HCT116 (cell line): ENCODE data around the gene STRN3. TPM values are rescaled to one million over a fixed set of nuclear protein-coding genes. Genes with fewer than 3 reads are reported as not detected.

ENCODE experiments used
- ATAC-seq: fragments of 200-7000 bp; cut with Tn5 transposase; 2 replicates; pipeline ENCODE4 v1.9.1; 2020; ENCODE audit warnings: mild to moderate bottlenecking, moderate library complexity
- BruUV-seq: library from RNA; stranded (reverse); fragments of 400-500 nt; replicated peaks from 2 replicates; lab custom pipeline; 2021; lab: Mats Ljungman, UMichigan
- CTCF ChIA-PET: fragments of 300-600 bp; sonication (Branson Sonifier 250); formaldehyde crosslinking; loops from one replicate; lab custom pipeline; 2021; ENCODE audit warnings: antibody characterized with exemption; lab: Charles Lee
- POLR2A ChIA-PET: fragments of 300-600, 350-600 bp; sonication (Branson Sonifier 250); formaldehyde crosslinking; loops from one replicate; lab custom pipeline; 2021; ENCODE audit warnings: antibody characterized with exemption; lab: Charles Lee
- RAD21 ChIA-PET, 2 experiments: fragments of 300-600 bp; sonication (Branson Sonifier 250); formaldehyde crosslinking; loops; one replicate each; lab custom pipeline; 2023; ENCODE audit warnings: low total read pairs in 2 of 2; ENCODE audit not compliant: uncharacterized antibody in 2 of 2, unreplicated experiment in 2 of 2, low non-redundant PET in 1 of 2; lab: Charles Lee
- DNase-seq: peaks from one replicate; pipeline ENCODE4 v3.0.0-alpha.2; 2010; ENCODE audit warnings: low read depth, low spot score
- H2AFZ ChIP-seq: fragments of 200-600 bp; shearing (Covaris generic), sonication (generic); 2 replicates; pipeline ENCODE4 v1.6.1; 2017; ENCODE audit warnings: low read depth, mixed run types, mixed read lengths, antibody characterized with exemption, low read length; ENCODE audit not compliant: poor library complexity, severe bottlenecking
- H3K27ac ChIP-seq: 2 replicates; pipeline ENCODE4 v1.5.1; 2012; ENCODE audit warnings: low read depth, low read length
- H3K27me3 ChIP-seq: fragments of 200-600 bp; sonication (generic); 2 replicates; pipeline ENCODE4 v1.6.1; 2016; ENCODE audit warnings: mixed run types, low read length, mixed read lengths; ENCODE audit not compliant: insufficient read depth
- H3K36me3 ChIP-seq, 2 experiments: fragments of 200-500 bp in 1 of 2; fragments of 200-600 bp in 1 of 2; sonication (Bioruptor generic) in 1 of 2; sonication (generic) in 1 of 2; 2 replicates each; pipeline versions ENCODE4 v1.5.1 to v1.6.1; 2014 to 2016; ENCODE audit warnings: low read length in 2 of 2, inconsistent platforms in 1 of 2, mixed read lengths in 1 of 2, mixed run types in 1 of 2; ENCODE audit not compliant: insufficient read depth in 2 of 2, control insufficient read depth in 1 of 2
- H3K4me1 ChIP-seq, 2 experiments: fragments of 200-600 bp in 1 of 2; sonication (generic) in 1 of 2; 2 replicates each; pipeline versions ENCODE4 v1.5.1 to v1.6.1; 2012 to 2017; ENCODE audit warnings: low read length in 2 of 2, inconsistent platforms in 1 of 2, mild to moderate bottlenecking in 1 of 2, mixed read lengths in 1 of 2, mixed run types in 1 of 2, moderate library complexity in 1 of 2; ENCODE audit not compliant: insufficient read depth in 2 of 2, control insufficient read depth in 1 of 2
- H3K4me2 ChIP-seq: fragments of 200-600 bp; sonication (generic); 2 replicates; pipeline ENCODE4 v1.6.1; 2017; ENCODE audit warnings: mixed run types, low read length, mixed read lengths
- H3K4me3 ChIP-seq, 2 experiments: fragments of 200-600 bp in 1 of 2; sonication (generic) in 1 of 2; replicated peaks in 1 of 2; 2 replicates each; pipeline ENCODE4 v1.5.1; 2011 to 2016; ENCODE audit warnings: low read length in 2 of 2, control low read depth in 1 of 2, low read depth in 1 of 2, mild to moderate bottlenecking in 1 of 2, mixed read lengths in 1 of 2, mixed run types in 1 of 2
- H3K79me2 ChIP-seq: fragments of 200-600 bp; sonication (generic); 2 replicates; pipeline ENCODE4 v1.6.1; 2017; ENCODE audit warnings: mild to moderate bottlenecking, mixed run types, low read length, moderate library complexity, mixed read lengths; ENCODE audit not compliant: insufficient read depth
- H3K9ac ChIP-seq: fragments of 200-600 bp; sonication (generic); 2 replicates; pipeline ENCODE4 v1.6.1; 2016; ENCODE audit warnings: low read length, mixed read lengths
- H3K9me2 ChIP-seq: fragments of 200-600 bp; sonication (generic), shearing (Covaris generic); 2 replicates; pipeline ENCODE4 v1.6.1; 2017; ENCODE audit warnings: mixed run types, mild to moderate bottlenecking, moderate library complexity; ENCODE audit not compliant: insufficient read depth
- H3K9me3 ChIP-seq, 2 experiments: fragments of 200-500 bp in 1 of 2; fragments of 200-600 bp in 1 of 2; sonication (Bioruptor generic) in 1 of 2; sonication (generic) in 1 of 2; 2 replicates each; pipeline ENCODE4 v1.6.1; 2014 to 2017; ENCODE audit warnings: low read length in 2 of 2, mixed read lengths in 2 of 2, inconsistent platforms in 1 of 2, low read depth in 1 of 2, mild to moderate bottlenecking in 1 of 2, mixed run types in 1 of 2, moderate library complexity in 1 of 2; ENCODE audit not compliant: control insufficient read depth in 1 of 2, insufficient read depth in 1 of 2
- H4K20me1 ChIP-seq: fragments of 200-600 bp; sonication (generic), shearing (Covaris generic); 2 replicates; pipeline ENCODE4 v1.6.1; 2017; ENCODE audit warnings: mixed run types, mild to moderate bottlenecking, moderate library complexity; ENCODE audit not compliant: insufficient read depth
- CBX3 ChIP-seq: IDR thresholded peaks from 2 replicates; pipeline ENCODE4 v1.6.1; 2012; ENCODE audit warnings: low read depth
- EGR1 ChIP-seq: IDR thresholded peaks from 2 replicates; pipeline ENCODE4 v1.6.1; 2012; ENCODE audit warnings: low read depth
- EZH2phosphoT487 ChIP-seq: fragments of 200-600 bp; IDR thresholded peaks from 2 replicates; pipeline ENCODE4 v1.6.1; 2018; ENCODE audit warnings: antibody characterized with exemption, borderline replicate concordance
- FOSL1 ChIP-seq: IDR thresholded peaks from 2 replicates; pipeline ENCODE4 v1.6.1; 2012; ENCODE audit warnings: low read depth
- JUND ChIP-seq: IDR thresholded peaks from 2 replicates; pipeline ENCODE4 v1.6.1; 2012
- POLR2AphosphoS5 ChIP-seq: IDR thresholded peaks from 2 replicates; pipeline ENCODE4 v1.6.1; 2011; ENCODE audit warnings: mild to moderate bottlenecking, low read depth, low read length, moderate library complexity
- RAD21 ChIP-seq: IDR thresholded peaks from 2 replicates; pipeline ENCODE4 v1.6.1; 2012; ENCODE audit warnings: low read depth, mild to moderate bottlenecking
- SIN3A ChIP-seq: IDR thresholded peaks from 2 replicates; pipeline ENCODE4 v1.6.1; 2012; ENCODE audit warnings: low read depth
- YY1 ChIP-seq: IDR thresholded peaks from 2 replicates; pipeline ENCODE4 v1.6.1; 2011; ENCODE audit warnings: low read length, low read depth, moderate library complexity, mild to moderate bottlenecking; ENCODE audit not compliant: insufficient replicate concordance; ENCODE audit errors: extremely low read depth
- ZFX ChIP-seq: fragments of 450-650 bp; IDR thresholded peaks from 2 replicates; pipeline ENCODE4 v1.6.1; 2017
- ZNF274 ChIP-seq: fragments of 200-500 bp; sonication (Bioruptor generic); IDR thresholded peaks from 2 replicates; pipeline ENCODE4 v1.6.1; 2014; ENCODE audit warnings: mild to moderate bottlenecking, low read depth, low read length, inconsistent platforms
- intact Hi-C: fragments of 100-400 bp; cut with micrococcal nuclease; formaldehyde crosslinking; loops from 2 replicates; pipeline ENCODE4 v1.10.0; 2022
- total RNA-seq: library from RNA; stranded (reverse); gene quantifications from one replicate; pipeline ENCODE4 v1.2.1, GENCODE V29; 2021; ENCODE audit not compliant: unreplicated experiment
- TF ChIP-seq, protein P1 (sequence below): IDR thresholded peaks from 2 replicates; pipeline ENCODE4 v1.6.1; 2012
- TF ChIP-seq, protein P2 (sequence below), 3 experiments: fragments of 200-600 bp in 1 of 3; sonication (generic) in 1 of 3; IDR thresholded peaks in 2 of 3; conservative IDR thresholded peaks in 1 of 3; 2 replicates each; pipeline ENCODE4 v1.5.1; 2012 to 2017; ENCODE audit warnings: low read depth in 2 of 3, low read length in 2 of 3, antibody characterized with exemption in 1 of 3, borderline replicate concordance in 1 of 3, control low read depth in 1 of 3, mild to moderate bottlenecking in 1 of 3, mixed read lengths in 1 of 3, mixed run types in 1 of 3, moderate library complexity in 1 of 3; ENCODE audit not compliant: insufficient read depth in 1 of 3

STRN3 gene
- total RNA-seq, 1 experiment from 2014 or later: 43.4 TPM

DNA sequence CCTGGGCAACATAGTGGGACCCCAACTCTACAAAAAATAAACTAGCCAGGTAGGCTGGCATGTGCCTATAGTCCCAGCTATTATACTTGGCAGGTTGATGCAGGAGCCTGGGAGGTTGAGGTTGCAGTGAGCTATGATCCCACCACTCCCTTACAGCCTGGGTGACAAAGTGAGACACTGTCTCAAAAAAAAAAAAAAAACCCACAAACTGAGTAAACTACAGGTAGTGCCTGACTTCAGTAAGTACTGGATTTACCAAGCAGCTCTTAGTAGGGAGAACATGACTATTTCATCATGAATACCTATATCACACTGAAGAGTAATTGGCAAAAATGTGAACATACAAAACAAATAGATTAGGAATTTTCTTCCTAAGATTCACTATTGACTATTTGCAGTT lies 33.1 kb downstream of the STRN3 start:
- Histone ChIP-seq H3K79me2 (peaks cover 99% of the 10 kb centered on the region), H3K9me2 (no peaks in the 10 kb centered on the region), H3K9ac (no peak overlapping the region), H4K20me1 (peaks cover 9% of the 10 kb centered on the region; the same call in 1 of the 2 replicates), H3K4me2 (no peak overlapping the region), H3K27ac (no peak overlapping the region), H3K4me1 (peaks cover 28 to 53% of the 10 kb centered on the region in 2 experiments), H2AFZ (no peak overlapping the region), H3K36me3 (no peaks in the 10 kb centered on the region), H3K9me3 (no peaks in the 10 kb centered on the region), H3K27me3 (no peaks in the 10 kb centered on the region), H3K4me3 (no peak overlapping the region)
- no TSS peak for BruUV-seq
- ATAC-seq (no peak), DNase-seq (no peak)
- ChIA-PET CTCF (no interaction called here), POLR2A (interaction anchor here (1.2 kb wide), 1 partner anchor 33 kb away, joined by 3 read pairs; the partner anchor contains the start of genes AP4S1 and STRN3), RAD21 (no interaction called here)
- no peak for TF ChIP-seq ZFX
- TF ChIP-seq, protein P1, sequence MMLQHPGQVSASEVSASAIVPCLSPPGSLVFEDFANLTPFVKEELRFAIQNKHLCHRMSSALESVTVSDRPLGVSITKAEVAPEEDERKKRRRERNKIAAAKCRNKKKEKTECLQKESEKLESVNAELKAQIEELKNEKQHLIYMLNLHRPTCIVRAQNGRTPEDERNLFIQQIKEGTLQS: no peak
- no peak for TF ChIP-seq JUND
- no peak for TF ChIP-seq SIN3A
- TF ChIP-seq EZH2phosphoT487: no peak
- TF ChIP-seq FOSL1: no peak
- TF ChIP-seq POLR2AphosphoS5: no peak
- no peak for TF ChIP-seq EGR1
- TF ChIP-seq RAD21: no peak
- TF ChIP-seq ZNF274: no peak
- TF ChIP-seq, protein P2, sequence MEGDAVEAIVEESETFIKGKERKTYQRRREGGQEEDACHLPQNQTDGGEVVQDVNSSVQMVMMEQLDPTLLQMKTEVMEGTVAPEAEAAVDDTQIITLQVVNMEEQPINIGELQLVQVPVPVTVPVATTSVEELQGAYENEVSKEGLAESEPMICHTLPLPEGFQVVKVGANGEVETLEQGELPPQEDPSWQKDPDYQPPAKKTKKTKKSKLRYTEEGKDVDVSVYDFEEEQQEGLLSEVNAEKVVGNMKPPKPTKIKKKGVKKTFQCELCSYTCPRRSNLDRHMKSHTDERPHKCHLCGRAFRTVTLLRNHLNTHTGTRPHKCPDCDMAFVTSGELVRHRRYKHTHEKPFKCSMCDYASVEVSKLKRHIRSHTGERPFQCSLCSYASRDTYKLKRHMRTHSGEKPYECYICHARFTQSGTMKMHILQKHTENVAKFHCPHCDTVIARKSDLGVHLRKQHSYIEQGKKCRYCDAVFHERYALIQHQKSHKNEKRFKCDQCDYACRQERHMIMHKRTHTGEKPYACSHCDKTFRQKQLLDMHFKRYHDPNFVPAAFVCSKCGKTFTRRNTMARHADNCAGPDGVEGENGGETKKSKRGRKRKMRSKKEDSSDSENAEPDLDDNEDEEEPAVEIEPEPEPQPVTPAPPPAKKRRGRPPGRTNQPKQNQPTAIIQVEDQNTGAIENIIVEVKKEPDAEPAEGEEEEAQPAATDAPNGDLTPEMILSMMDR (IDR thresholded peaks at IDR 0.05 in 2 of 3, conservative IDR thresholded peaks at IDR 0.05 in 1 of 3; ENCODE audit: borderline replicate concordance in 1 of 3, insufficient read depth in 1 of 3, low read depth in 2 of 3, low read length in 2 of 3): no peak
- no peak for TF ChIP-seq CBX3
- TF ChIP-seq YY1: no peak
- intact Hi-C loops: no loop called here
